Measurements from ENCODE around the gene MED29.
A peak's percentile ranks its signal among the peaks of the same experiment; 100 is the strongest.
"Not testable (repeated sequence)": the region's sequence is repeated elsewhere in the genome, so short reads cannot be mapped to it uniquely, and the experiment has no call there.

The MED29 gene

GRCh38 chr19:39372047-39372802 is 19.0 kb upstream of the MED29 start:
- DNase-seq: no peak

- DNase-seq: no peak
Measured at GRCh38 chr19:39372941-39373340, 18.2 kb upstream of the MED29 start.

GRCh38 chr19:39375929-39376328 is 15.2 kb upstream of the MED29 start:
- DNase-seq: no peak

GRCh38 chr19:39377373-39378362 is 13.5 kb upstream of the MED29 start:
- no peak for DNase-seq

- not testable (repeated sequence) for DNase-seq
Measured at GRCh38 chr19:39379366-39379765, 11.8 kb upstream of the MED29 start.

GRCh38 chr19:39379865-39380396 is 11.2 kb upstream of the MED29 start:
- no peak for DNase-seq

GRCh38 chr19:39380521-39381502 is 10.4 kb upstream of the MED29 start:
- no peak for DNase-seq

- no peak for DNase-seq
Measured at GRCh38 chr19:39381910-39382611, 9.1 kb upstream of the MED29 start.

- no peak for DNase-seq
Measured at GRCh38 chr19:39382991-39383828, 8.0 kb upstream of the MED29 start.

- DNase-seq: no peak
Measured at GRCh38 chr19:39384839-39385568, 6.2 kb upstream of the MED29 start.

- DNase-seq: no peak
Measured at GRCh38 chr19:39385629-39386411, 5.4 kb upstream of the MED29 start.

GRCh38 chr19:39386557-39386956 is 4.6 kb upstream of the MED29 start:
- no peak for DNase-seq

- DNase-seq: no peak
Measured at GRCh38 chr19:39388657-39389056, 2.5 kb upstream of the MED29 start.

GRCh38 chr19:39389631-39390414 is 1.4 kb upstream of the MED29 start:
- DNase-seq: no peak

GRCh38 chr19:39390451-39390750 is 777 bp upstream of the MED29 start:
- DNase-seq: no peak

- DNase-seq: peak; percentile 81
Measured at GRCh38 chr19:39397360-39398296, 6.5 kb downstream of the MED29 start.

GRCh38 chr19:39398297-39398864 is 7.2 kb downstream of the MED29 start:
- DNase-seq: peak; percentile 58

Data from T1000 (cell line).